Ovary (tissue), 9 donors: ENCODE data around the gene PNPLA5. TPM values are rescaled to one million over a fixed set of nuclear protein-coding genes. Genes with fewer than 3 reads are reported as not detected.
A peak's percentile ranks its signal among the peaks of the same experiment; 100 is the strongest.
"Not testable (repeated sequence)": the region's sequence is repeated elsewhere in the genome, so short reads cannot be mapped to it uniquely, and the experiment has no call there.

Experiments
- DNase-seq, 5 donors: peaks; one replicate each; pipeline ENCODE4 v3.0.0-alpha.2; 2019 to 2020
- H3K27ac ChIP-seq, 2 donors: fragments of 200-600 bp; one replicate each; pipeline versions ENCODE4 v1.5.1 to v1.8.0; 2019 to 2022
- H3K27me3 ChIP-seq: fragments of 200-600 bp; one replicate; pipeline ENCODE4 v1.8.0; 2022
- H3K36me3 ChIP-seq: fragments of 200-600 bp; sonication (generic); one replicate; pipeline ENCODE4 v1.5.1; 2019
- H3K4me1 ChIP-seq: one replicate; pipeline ENCODE4 v1.8.1; 2013; ENCODE audit warnings: mild to moderate bottlenecking, moderate library complexity; ENCODE audit not compliant: insufficient read depth
- H3K4me3 ChIP-seq: fragments of 200-600 bp; sonication (generic); one replicate; pipeline ENCODE4 v1.5.1; 2017
- H3K9me3 ChIP-seq, 2 donors: fragments of 200-600 bp in 1 of 2; sonication (generic) in 1 of 2; one replicate each; pipeline versions ENCODE4 v1.5.1 to v1.8.1; 2013 to 2019; ENCODE audit warnings: mild to moderate bottlenecking in 1 of 2, moderate library complexity in 1 of 2
- EP300 ChIP-seq: sonication (generic); formaldehyde crosslinking; IDR thresholded peaks from one replicate; pipeline ENCODE4 v1.6.1; 2017; ENCODE audit warnings: antibody characterized with exemption
- POLR2A ChIP-seq: fragments of 450-650 bp; IDR thresholded peaks from one replicate; pipeline ENCODE4 v1.6.1; 2017; ENCODE audit warnings: antibody characterized with exemption, mild to moderate bottlenecking, moderate library complexity
- WGBS, 3 donors: extraction: QIAGEN DNeasy Blood & Tissue Kit in 1 of 3; methylation state at CpG; one replicate each; pipeline versions ENCODE4 v1.1.5 to v1.1.7; 2013 to 2017; 5-methylcytosine and 5-hydroxymethylcytosine counted together
- intact Hi-C, 4 donors: fragments of 100-400 bp; cut with DNase I; formaldehyde crosslinking; loops; one replicate each; pipeline versions ENCODE4 v1.11.0 to v1.15.1; 2022 to 2023
- polyA plus RNA-seq, 2 donors: library from polyadenylated mRNA; stranded (reverse); fragments of 200-250 nt in 1 of 2; fragments of 350-450 nt in 1 of 2; fragmentation: Illumina TruSeq in 1 of 2; extraction: RNeasy Lipid Tissue Mini Kit (QIAGEN cat#74804) in 1 of 2; gene quantifications; one replicate each; pipeline ENCODE4 v1.2.3, GENCODE V29; 2013 to 2014
- total RNA-seq, 7 donors: library from RNA; depleted of rRNA in 2 of 7; stranded (reverse); fragments of >200 nt in 2 of 7; fragmentation: NEBNext Ultra II Directional in 3 of 7; extraction: Animal tissue kit (Norgen Biotek cat#: 25700) in 3 of 7; gene quantifications; one replicate each; pipeline versions ENCODE4 v1.1.0 to v1.2.4, GENCODE V29; 2016 to 2023
- TF ChIP-seq, protein P1 (sequence below), 3 donors: fragments of 450-650 bp in 2 of 3; fragments of 200-600 bp in 1 of 3; IDR thresholded peaks; one replicate each; pipeline versions ENCODE4 v1.5.1 to v1.8.0; 2016 to 2022; ENCODE audit warnings: antibody characterized with exemption in 3 of 3, mild to moderate bottlenecking in 1 of 3
- donor health status: DM: no; HTN: no; CAD: no; lungs with moderate emphysema.
- donor health status: DM: no; HTN: no; CAD: no.
- donor health status: Bipolar disorder and iron deficiency.
- donor health status: DM: yes; HTN: yes; CAD: no.
- donor health status: DM: no; HTN: no; CAD: no.
- donor health status: DM: yes; HTN: yes; CAD: no.

PNPLA5 gene
- total and polyA plus RNA-seq, 9 donors, result 0.10 TPM; not detected in 8

DNA sequence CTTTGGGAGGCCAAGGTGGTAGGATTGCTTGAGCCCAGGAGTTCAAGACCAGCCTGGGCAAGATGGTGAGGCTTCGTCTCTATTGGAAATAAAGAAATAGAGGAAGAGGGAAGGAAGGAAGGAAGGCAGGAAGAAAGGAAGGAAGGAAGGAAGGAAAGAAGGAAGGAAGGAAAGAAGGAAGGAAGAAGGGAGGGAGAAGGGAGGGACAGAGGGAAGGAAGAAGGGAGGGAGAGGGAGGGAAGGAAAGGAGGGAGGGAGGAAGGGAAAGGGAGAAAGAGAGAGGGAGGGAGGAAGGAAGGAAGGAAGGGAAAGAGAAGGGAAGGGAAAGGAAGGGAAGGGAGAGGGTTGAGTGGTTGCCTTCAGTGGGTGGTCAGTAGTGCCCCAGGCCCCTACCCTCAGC is 17.9 kb upstream of the PNPLA5 start:
- DNase-seq, result no peak
- intact Hi-C loops, result no loop called here
- Histone ChIP-seq H3K27ac (no peak overlapping the region), H3K4me1 (no peaks in the 10 kb centered on the region), H3K36me3 (no peaks in the 10 kb centered on the region), H3K9me3 (no peaks in the 10 kb centered on the region), H3K27me3 (no peaks in the 10 kb centered on the region), H3K4me3 (no peak overlapping the region)
- WGBS, 3 donors, result 82 to 91% (median 85%) methylated on average over 1 of the region's 1 CpG
- TF ChIP-seq POLR2A (no peak), EP300 (no peak)
- TF ChIP-seq, protein P1, sequence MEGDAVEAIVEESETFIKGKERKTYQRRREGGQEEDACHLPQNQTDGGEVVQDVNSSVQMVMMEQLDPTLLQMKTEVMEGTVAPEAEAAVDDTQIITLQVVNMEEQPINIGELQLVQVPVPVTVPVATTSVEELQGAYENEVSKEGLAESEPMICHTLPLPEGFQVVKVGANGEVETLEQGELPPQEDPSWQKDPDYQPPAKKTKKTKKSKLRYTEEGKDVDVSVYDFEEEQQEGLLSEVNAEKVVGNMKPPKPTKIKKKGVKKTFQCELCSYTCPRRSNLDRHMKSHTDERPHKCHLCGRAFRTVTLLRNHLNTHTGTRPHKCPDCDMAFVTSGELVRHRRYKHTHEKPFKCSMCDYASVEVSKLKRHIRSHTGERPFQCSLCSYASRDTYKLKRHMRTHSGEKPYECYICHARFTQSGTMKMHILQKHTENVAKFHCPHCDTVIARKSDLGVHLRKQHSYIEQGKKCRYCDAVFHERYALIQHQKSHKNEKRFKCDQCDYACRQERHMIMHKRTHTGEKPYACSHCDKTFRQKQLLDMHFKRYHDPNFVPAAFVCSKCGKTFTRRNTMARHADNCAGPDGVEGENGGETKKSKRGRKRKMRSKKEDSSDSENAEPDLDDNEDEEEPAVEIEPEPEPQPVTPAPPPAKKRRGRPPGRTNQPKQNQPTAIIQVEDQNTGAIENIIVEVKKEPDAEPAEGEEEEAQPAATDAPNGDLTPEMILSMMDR (IDR thresholded peaks at IDR 0.05), result no peak

DNA sequence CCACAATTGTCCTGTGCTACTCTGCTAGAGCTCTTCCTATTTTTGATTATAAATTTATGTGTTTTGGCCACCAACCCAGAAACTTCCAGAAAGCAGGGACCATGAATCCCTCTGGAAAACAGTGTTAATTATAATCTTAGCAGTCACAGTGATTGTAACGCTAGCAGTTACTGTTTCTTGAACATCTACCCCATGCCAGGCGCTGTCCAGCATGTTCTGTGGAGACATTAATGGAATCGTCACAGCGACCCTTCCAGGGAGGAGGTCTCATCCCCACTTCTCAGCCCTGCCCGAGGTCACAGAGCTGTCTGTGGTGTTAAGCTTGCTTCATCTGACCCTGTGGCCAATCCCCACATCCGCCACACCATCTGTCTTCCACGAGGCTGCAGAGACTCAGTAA is 13.9 kb upstream of the PNPLA5 start:
- intact Hi-C loops, result no loop called here
- DNase-seq, result no peak
- H3K4me1 ChIP-seq, result no peaks in the 10 kb centered on the region
- no peaks in the 10 kb centered on the region for H3K27me3 ChIP-seq
- WGBS, 3 donors, result 29 to 37% (median 31%) methylated on average over 7 of the region's 7 CpGs
- TF ChIP-seq, protein P1 (IDR thresholded peaks at IDR 0.05), result no peak
- TF ChIP-seq POLR2A (no peak), EP300 (no peak)
- H3K4me3 ChIP-seq, result no peak overlapping the region
- no peaks in the 10 kb centered on the region for H3K36me3 ChIP-seq
- H3K9me3 ChIP-seq, result no peaks in the 10 kb centered on the region
- no peak overlapping the region for H3K27ac ChIP-seq

DNA sequence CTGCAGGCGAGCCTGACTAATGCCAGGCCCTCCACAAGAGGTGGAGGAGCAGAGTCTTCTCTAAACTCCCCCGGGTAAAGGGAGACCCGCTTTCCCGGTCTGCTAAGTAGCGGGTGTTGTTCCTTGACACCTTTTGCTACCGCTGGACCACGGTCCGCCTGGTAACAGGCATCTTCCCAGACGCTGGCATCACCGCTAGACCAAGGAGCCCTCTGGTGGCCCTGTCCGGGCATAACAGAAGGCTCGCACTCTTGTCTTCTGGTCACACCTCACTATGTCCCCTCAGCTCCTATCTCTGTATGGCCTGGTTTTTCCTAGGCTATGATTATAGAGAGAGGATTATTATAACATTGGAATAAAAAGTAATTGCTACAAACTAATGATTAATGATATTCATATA is 12.6 kb upstream of the PNPLA5 start:
- H3K27me3 ChIP-seq, H3K4me1 ChIP-seq, intact Hi-C loops, H3K27ac ChIP-seq, H3K36me3 ChIP-seq, H3K4me3 ChIP-seq, H3K9me3 ChIP-seq: not testable (repeated sequence)
- WGBS, 3 donors, result 25 to 36% (median 30%) methylated on average over 12 of the region's 12 CpGs
- peak in 3 of 5 donors; percentile 44 to 58 (median 55) for DNase-seq

DNA sequence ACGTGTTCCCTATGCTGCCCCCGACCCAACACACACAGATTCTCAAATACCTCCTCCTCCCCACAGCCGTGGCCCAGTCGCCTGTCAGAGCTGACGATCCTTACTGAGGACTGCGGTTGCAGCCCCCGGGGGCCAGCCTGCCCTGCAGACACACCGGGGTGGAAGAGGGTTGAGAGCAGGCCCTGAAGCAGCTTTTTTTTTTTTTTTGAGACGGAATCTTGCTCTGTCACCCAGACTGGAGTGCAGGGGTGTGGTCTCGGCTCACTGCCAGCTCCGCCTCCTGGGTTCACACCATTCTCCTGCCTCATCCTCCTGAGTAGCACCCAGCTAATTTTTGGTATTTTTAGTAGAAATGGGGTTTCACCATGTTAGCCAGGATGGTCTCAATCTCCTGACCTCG is 11.2 kb upstream of the PNPLA5 start:
- DNase-seq, H3K4me3 ChIP-seq, H3K27ac ChIP-seq, intact Hi-C loops, H3K27me3 ChIP-seq, H3K4me1 ChIP-seq, H3K36me3 ChIP-seq, H3K9me3 ChIP-seq: not testable (repeated sequence)
- 57 to 66% (median 59%) methylated on average over 12 of the region's 12 CpGs for WGBS, 3 donors

DNA sequence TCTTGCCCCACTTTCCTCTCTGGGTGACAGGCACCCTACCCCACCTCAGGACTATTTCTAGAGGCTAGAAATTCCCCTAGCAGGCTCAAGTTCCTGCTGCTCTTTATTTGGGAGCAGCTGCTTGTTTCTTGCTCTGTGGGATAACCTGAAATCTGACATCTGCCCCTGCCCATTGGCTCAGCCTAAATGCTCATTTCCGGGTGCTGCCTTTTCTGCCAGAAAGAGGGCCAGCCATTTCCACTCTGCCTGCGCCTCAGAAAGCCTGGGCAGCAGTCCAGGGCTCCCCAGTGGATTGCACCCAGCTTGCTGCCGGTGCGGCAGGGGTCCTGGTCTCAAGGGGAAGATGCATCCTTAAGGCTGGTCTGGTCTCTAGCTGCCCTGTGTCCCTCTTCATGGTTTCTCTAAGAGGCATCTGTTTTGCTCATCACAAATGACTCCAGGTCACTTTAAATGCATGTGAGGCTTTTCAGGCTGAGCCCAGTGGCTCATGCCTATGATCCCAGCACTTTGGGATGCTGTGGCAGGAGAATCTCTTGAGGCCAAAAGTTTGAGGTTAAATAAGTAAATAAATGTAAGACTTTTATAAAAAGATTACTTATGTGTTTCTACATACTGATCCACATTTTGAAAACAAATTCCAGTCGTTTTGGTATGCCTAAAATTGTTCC is 10.3 kb upstream of the PNPLA5 start:
- DNase-seq, result no peak
- no peak overlapping the region for H3K27ac ChIP-seq
- 25 to 45% (median 41%) methylated on average over 5 of the region's 5 CpGs for WGBS, 3 donors
- TF ChIP-seq, protein P1 (IDR thresholded peaks at IDR 0.05), result no peak
- TF ChIP-seq POLR2A (no peak), EP300 (no peak)
- H3K36me3 ChIP-seq, result no peaks in the 10 kb centered on the region
- no peaks in the 10 kb centered on the region for H3K9me3 ChIP-seq
- H3K27me3 ChIP-seq, result no peaks in the 10 kb centered on the region
- intact Hi-C loops, result no loop called here
- no peaks in the 10 kb centered on the region for H3K4me1 ChIP-seq
- H3K4me3 ChIP-seq, result no peak overlapping the region
